GM21381 (cell line): ENCODE measurements around the gene SYT6.

ENCODE experiments used
- ATAC-seq: cut with Tn5 transposase; IDR thresholded peaks from one replicate; pipeline ENCODE4 v1.9.1; 2021; ENCODE audit warnings: mild to moderate bottlenecking, moderate library complexity; ENCODE audit not compliant: unreplicated experiment

Gene SYT6, protein sequence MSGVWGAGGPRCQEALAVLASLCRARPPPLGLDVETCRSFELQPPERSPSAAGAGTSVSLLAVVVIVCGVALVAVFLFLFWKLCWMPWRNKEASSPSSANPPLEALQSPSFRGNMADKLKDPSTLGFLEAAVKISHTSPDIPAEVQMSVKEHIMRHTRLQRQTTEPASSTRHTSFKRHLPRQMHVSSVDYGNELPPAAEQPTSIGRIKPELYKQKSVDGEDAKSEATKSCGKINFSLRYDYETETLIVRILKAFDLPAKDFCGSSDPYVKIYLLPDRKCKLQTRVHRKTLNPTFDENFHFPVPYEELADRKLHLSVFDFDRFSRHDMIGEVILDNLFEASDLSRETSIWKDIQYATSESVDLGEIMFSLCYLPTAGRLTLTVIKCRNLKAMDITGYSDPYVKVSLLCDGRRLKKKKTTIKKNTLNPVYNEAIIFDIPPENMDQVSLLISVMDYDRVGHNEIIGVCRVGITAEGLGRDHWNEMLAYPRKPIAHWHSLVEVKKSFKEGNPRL

DNA sequence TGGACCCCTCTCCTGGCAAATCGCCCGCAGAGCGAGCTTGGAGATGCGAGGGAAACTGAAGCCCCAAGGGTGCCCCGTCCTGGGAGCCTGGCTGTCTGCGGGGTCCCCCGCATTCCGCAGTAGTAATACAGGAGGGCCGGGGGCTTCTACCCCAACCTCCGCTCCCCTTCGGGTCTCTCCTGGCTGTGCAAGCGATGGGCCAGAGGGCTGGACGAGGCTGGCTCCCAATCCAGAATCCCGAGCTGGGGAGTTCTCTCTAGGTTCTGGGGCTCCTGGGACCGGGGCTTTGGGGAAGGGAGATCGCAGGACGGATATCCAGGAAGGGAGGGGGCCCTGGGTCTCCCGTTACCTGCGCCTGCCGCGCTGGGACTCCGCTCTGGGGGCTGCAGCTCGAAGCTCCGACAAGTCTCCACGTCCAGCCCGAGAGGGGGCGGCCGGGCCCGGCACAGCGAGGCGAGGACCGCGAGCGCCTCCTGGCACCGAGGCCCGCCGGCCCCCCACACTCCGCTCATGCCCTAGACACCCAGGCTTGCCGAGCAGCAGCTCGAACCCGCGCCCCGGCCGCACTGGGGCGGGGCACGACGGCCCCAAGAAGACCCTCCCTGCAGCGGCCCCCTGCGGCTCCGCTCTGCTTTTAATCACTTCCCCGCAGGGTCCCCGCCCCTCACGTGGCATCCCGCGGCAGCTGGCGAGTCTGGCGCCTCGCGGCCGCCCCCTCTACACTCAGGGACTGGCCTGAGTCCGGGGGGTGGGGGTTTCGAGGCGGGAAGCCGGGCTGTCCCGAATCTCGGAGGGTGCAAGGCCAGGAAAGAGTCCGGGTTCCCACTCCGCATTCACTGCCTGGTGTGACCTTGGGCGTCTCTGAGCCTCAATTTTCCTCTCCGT, at the start of gene SYT6:
TSS of gene SYT6 (minus strand) at position 609 of the 885 bp plus-strand sequence. CDS start at position 512, 97 bp downstream.
- no peak for ATAC-seq

DNA sequence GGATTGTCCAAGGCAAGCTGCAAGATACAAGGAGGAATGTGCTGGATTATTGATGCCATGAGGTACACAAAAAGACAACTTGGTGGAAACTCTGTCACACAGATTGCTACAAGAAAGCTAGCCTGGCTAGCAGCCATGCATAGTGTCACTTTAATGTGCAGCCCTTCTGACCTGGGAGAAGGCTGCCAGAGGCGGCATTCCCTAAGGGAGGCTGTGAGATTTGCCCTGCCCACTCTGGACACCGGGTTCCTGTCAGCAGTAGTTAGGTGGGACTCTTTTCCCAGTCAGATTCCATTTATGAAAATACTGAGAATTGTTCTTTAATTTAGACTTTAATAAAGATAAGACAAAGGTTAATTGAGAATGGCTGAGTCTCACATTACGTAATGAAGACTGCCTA, 47.8 kb upstream of the SYT6 start:
- ATAC-seq, result no peak

DNA sequence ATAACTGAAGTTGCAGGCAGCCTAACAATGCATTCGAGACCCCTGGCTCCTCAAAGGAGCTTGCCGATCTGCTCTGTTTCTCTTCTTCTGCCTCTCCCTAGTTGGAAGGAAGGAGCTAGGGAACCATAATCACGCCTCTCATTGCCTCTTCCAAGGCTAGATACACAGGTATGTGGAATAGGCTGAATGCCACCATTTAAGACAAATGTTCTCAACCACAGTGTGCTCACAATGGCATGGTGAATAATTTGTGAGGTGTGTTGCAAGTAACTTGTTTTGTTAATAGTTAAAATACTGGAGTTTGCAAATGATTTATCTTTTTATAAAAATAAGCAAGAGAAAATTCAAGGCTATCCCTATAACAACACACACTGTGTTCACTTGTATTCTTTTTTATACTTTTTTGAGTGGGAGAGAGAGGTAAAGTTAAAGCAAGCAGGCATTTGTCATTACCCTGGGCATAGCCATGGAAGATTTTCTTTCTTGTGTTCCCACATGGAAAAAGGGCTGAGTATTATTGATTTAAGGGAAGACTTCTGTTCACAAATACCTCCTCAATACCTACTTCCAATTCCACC, 45.4 kb upstream of the SYT6 start:
- no peak for ATAC-seq

DNA sequence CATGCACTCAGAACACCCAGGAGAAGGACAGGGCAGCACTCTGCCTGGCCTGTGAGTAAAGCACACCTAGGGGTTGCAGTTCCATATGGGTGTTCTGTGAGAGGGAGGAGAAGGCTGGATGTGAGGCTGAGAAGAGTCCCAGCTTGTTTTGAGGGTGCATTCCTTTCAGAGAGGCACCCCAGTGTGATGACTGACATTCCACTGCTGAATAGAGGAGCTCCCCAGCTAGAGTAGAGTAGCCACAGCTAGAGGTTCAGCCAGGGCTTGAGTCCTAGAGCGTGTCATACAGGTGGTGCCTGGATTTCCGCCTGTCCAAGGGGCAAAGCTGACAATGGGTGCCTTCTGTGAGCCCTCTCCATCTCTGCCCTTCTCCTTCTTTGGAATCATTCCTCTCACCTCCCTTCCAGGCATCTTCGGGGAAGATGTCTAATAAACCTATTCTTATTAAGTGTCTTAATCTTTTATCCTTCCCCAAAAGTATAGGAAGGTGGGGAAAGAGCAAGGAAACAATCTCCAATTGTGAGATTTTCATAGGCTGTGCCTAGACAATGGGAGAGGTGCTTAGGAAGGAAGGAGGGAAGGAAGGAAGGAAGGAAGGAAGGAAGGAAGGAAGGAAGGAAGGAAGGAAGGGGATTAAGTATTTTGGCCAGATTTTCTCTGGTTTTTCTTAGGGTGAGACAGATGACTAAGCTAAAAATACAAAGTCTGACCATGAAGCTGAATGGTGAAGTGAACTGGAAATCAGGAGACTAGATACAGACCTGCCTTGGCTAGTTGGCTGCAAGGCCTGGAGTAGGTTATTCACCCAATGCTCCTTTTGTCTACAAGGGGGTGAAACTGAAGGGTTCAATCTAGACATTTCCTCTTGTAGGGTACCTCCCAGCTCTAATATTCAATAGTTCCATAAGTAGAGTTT, 43.6 kb upstream of the SYT6 start:
- no peak for ATAC-seq

DNA sequence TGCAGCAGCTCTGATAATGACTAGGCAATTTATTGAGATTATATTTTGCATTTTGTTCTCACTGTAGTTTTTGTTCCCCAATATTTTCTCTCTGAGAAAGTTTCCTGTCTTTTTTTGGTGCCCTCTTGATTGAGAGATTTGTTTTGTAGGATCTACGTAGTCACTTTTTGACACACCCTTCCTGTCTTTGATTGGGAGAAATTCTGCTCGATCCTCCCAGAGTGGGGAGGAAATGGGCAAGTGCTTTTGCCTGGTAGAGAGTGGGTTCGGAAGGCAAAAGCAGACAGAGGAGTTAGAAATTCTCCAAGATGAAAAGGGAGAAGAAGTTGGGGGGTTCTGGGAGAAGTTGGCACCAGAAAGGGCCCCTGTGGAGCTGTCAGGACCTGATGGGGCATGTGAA, 42.1 kb upstream of the SYT6 start:
- no peak for ATAC-seq

DNA sequence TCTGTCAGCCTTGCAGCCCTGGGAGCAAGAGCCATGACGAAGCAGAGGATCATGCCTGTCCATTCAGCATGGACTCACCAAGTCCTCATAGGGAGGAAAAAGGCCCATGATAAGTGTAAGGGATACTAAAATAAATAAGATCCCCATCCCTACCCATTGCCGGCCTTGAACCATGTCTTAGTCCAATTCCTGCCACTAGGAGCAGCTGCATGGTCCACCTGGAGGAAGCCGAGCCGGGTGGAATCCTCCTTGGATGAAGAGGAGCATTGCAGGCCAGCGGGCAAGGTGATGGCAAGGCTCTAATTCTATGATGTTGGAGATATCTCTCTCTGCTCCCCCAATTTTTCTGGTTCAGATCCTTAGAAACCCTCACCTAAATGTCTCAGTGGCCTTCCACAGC, 38.7 kb upstream of the SYT6 start:
- ATAC-seq, result no peak

DNA sequence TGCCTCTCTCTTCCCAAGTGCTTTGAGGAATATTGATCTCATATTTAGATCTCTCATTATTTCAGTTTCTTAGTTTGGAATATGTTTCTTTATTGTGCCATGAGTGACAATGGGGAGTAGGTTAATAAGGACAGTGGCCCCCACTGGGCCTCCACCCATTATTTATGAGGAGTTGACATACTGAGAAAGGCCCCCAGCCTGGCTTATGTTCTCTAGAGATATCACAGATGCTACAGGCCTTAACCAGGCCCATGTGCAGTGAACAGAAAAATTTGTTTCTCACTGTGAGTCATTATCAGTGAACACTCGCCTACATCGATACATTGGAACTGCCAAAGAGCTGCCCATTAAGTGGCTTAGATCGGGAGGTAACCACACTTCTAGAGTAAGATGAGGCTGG, 35.7 kb upstream of the SYT6 start:
- ATAC-seq, result no peak

DNA sequence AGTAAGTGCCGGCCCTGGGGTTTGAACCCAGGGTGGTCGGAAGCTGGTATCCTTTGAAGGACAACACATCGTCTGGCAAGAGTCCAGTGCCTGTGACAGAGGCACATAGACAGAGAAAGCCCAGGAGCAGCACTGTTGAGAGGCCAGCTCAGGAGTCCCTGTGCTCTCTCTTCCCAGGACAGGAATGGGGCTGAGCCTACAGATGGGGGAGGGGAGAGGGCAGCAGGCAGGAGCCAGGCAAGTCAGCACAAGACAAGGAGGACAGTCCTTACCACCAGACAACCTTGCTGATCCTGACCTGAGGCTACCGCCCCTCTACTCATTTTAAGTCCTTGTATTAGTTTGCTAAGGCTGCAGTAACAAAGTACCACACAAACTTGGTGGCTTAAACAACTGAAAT, 27.7 kb upstream of the SYT6 start:
- ATAC-seq, result no peak

DNA sequence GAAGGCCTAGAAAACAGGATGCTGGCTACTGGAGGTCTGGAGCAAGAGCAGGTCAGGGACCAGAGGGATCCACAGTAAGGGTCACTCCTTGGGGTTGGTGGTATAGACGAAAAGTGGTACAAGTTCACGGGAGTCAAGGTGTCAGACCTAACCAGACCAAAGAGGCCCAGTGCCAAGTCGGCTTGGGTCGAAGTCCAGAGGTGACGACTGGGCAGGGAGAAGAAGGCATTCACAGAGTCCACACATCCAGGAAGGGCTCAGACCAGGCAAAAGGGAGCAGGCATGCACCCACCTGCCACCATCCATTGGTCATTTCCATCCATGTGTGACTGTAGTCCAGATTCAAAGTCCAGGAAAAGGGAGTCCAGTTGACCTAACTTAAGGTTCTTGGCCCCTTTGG, 27.1 kb upstream of the SYT6 start:
- ATAC-seq, result no peak

DNA sequence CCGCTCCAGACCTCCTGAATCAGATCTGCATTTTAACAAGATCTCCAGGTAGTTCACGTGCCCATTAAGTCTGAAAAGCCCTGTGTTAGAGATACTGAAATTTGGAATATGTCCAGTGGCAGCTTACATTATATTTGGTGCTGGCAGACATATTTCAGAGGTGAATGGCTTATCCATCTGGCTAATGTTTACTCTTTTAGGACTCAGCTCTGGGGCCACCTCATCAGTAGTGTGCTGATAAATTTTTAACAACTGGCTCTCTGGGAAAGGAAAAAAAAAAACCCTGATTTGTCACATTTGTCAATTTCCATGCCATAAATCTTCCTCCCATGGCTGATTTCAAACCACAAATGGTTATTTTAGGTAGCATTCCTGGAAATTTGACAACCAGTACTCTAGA, 25.3 kb upstream of the SYT6 start:
- ATAC-seq, result no peak

DNA sequence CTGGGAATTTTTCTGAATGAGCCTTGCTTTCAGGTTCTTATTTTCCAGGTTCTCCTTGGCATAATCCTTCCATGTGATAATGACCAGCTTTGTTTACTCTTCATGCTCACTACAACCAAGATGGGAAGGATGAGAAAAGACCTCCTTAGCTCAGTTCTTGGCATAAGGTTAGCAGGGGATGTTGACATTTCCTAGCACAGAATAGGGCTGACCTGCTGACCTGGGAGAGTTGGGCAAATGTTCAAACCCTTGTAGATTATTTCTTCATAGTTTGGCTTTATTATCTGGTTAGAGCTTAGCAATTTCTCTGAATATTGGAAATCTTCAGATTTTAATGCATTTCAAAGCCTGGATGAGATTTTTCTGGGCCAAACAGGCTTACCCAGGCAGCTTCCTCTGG, 23.6 kb upstream of the SYT6 start:
- no peak for ATAC-seq

DNA sequence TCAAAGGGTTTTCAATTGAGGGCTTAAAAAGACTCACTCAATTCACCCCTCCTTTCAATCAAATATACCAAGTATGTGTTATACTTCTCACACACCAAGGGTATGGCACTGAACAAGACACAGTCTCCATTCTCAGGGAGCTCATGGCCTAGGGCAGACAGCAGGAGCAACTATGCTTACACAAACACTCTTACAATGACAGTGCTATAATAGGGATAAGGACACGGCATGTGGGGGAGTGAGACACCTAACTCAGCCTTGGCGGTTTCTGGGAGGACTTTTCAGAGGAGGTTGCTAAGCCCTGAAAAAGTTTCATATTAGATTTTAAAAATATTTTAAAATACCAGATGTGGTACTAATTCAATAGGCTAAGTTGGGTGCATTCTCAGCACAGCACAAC, 22.7 kb upstream of the SYT6 start:
- no peak for ATAC-seq

DNA sequence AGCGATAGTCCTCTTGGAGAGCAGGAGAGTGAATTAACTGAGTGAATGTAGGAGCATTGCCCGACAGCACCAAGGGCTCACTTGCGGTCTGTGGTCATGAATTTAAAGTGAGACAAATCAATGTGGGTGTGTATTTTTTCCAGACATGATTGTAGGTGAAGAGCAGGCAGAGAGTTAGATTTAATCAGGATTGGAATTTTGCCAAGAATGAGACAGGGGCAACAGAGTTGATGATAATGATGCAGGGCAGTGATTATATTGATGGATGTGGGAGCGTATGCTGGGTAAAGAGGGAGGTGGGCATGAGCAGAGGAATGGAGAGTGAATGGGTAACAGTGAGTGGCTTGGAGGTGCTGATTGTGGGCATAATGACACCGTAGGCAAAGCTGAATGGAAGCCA, 20.0 kb upstream of the SYT6 start:
- no peak for ATAC-seq

DNA sequence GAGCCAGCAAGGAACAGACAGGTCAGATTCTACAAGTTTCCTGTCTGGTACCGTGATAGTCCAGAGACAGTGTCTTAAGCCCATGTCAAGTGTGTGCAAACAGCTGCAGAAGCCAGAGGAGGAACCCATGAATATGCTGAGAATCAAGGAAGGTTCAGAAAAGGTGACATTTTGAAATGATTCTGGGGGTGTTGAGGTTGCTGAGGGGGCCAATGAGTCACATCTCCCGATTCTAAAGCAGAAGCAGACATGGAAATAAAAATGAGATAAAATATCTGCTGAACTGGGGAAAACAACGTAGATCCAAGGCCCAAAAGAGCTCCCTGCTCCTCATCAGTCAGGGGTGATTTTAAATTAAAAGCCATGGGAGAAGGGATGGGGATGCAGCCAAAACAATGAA, 15.8 kb upstream of the SYT6 start:
- no peak for ATAC-seq

DNA sequence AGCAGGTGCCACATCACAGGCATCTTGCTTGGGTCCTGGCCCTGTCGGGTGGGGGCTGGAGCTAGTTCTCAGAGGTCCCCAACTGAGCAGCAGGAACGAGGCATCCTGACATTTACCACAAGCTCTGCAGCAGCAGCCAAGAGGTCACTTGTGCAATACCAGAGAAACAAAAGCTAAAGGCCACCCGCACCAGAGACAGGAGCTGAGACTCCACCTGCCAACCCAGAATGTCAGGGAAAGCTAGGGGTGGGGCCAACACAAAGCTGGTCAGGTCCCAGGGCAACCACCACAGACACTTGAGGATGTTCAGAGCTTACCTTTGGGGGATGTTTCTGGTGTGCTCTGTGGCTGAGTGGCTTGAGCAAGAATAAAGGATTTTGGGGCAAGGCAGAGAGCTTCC, 13.6 kb upstream of the SYT6 start:
- ATAC-seq, result no peak

DNA sequence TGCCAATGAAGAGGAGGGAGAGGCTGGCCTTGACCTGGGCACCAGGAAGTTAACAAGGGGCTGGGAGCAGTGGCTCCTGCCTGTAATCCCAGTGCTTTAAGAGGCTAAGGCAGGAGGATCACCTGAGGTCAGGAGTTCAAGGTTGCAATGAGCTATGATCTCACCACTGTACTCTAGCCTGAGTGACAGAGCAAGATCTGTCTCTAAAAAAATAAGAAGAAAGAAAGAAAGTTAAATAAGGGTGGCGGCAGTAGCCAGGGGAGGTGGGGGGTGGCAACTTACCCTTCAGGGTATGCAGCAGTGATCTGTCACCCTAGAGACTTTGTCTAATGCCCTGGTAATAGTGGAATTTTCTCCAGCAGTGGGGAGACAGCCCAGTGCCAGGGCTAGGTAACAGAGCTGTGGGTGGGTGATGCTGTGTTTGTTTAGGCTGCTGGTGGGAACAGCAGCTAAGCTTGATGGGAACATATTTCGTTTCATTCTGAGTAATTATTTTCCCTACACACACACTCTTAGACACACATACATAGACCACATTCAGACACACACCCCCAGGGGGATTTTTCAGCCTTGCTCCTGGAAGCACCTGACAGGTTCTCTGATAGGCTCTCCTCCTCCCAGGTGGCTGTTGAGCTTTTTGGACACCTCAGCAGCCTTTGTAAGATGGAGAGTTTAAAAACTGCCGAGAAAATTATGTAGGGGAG, 11.3 kb upstream of the SYT6 start:
- ATAC-seq, result no peak

DNA sequence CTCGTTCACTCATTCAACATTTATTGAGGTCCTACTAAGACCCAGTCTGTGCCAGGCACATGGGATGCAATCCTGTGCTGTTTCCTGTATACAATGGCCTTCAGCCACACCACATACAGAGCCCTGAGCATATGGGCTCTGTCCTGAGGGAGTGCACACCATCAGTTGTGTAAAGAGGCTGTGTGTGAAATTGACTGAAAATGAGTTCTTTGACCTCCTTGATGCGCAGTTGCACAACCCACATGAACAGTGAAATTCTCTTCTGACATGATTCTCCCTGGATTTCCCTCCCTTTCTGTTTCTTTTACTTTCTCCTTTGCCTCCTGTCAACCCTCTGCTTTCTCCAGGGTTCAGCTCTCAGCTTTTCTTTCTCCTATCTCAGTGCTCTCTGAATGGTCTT, 6.3 kb upstream of the SYT6 start:
- ATAC-seq, result no peak

DNA sequence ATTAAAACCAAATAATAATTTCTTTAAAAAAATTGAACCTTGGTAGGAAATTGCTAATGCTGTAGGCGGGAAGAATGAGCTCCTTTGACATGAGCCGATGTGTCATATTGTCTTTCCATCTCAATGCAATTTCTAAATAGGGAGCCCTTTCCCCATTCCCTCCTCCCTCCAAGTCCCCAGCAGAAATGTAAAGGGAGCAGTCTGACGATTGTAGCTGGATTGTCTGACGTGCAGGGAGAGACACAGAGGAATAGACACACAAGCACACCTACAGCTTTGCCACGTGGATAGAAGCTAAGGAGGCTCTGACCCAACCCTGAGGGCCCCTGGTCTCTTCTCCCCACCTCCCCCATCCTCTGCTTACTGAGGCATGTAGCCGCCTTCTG, 3.6 kb upstream of the SYT6 start:
- ATAC-seq, result no peak

DNA sequence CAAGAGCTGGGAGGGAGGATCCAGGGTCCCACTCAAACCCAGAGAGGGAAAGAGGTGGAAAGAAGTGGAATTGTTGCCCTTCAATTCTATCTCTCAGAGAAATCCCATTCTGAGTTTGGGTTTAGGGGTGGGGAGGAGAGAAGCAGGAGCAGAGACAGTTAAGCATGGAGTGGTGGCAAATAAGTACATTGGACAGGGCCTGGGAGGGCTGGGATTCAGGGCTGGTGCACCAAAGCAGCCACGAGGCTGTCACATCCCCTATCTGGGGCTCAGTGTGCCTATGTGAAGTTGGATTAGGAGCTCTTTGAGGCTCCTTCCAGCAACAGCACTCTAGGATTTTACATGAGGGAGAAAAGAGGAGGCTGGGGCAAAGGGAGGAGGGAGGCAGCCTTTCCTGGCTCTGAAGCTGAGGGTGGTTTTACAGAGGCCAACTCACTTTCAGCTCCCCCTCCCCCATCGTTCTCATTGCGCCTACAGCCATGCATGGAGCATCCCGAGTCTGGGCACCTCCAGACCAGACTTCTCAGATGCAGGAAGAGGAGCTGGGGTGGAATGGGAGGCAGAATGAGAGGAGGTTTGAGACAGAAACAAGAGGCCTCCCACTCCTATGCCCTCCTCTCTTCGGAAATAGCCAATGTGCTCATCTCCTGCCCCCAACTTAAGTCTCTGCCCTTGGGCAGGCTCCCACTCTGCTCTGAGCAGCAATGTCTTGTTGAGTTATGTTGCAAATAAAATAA, 3.0 kb upstream of the SYT6 start:
- no peak for ATAC-seq
